Heart left ventricle (tissue), 16 donors: ENCODE data around the gene TINAGL1. TPM values are rescaled to one million over a fixed set of nuclear protein-coding genes. Genes with fewer than 3 reads are reported as not detected.

Experiments
- ATAC-seq, 4 donors: fragments of 200-7000 bp; cut with Tn5 transposase; one replicate each; pipeline ENCODE4 v1.9.1; 2020 to 2022; ENCODE audit warnings: moderate library complexity in 4 of 4, mild to moderate bottlenecking in 3 of 4, moderate number of reproducible peaks in 1 of 4
- DNase-seq, 5 donors: peaks; one replicate each; pipeline ENCODE4 v3.0.0-alpha.2; 2020
- H3K27ac ChIP-seq, 12 donors: fragments of 200-600 bp; sonication (generic) in 4 of 12; one replicate each; pipeline versions ENCODE4 v1.5.0 to v1.8.0; 2016 to 2022; ENCODE audit warnings: mild to moderate bottlenecking in 2 of 12
- H3K27me3 ChIP-seq, 9 donors: fragments of 200-600 bp; sonication (generic) in 2 of 9; one replicate each; pipeline versions ENCODE4 v1.5.1 to v1.8.0; 2016 to 2022; ENCODE audit warnings: mild to moderate bottlenecking in 3 of 9
- H3K36me3 ChIP-seq, 9 donors: fragments of 200-600 bp; sonication (generic) in 2 of 9; one replicate each; pipeline versions ENCODE4 v1.5.0 to v1.8.0; 2018 to 2022; ENCODE audit warnings: mild to moderate bottlenecking in 2 of 9
- H3K4me1 ChIP-seq, 12 donors: fragments of 200-600 bp; sonication (generic) in 4 of 12; one replicate each; pipeline versions ENCODE4 v1.5.0 to v1.8.0; 2016 to 2022; ENCODE audit warnings: mild to moderate bottlenecking in 3 of 12
- H3K4me3 ChIP-seq, 12 donors: fragments of 200-600 bp; sonication (generic) in 4 of 12; one replicate each; pipeline versions ENCODE4 v1.5.0 to v1.8.0; 2017 to 2022; ENCODE audit warnings: mild to moderate bottlenecking in 9 of 12, moderate library complexity in 4 of 12
- H3K9me3 ChIP-seq, 12 donors: fragments of 200-600 bp; sonication (generic) in 4 of 12; one replicate each; pipeline versions ENCODE4 v1.5.0 to v1.8.0; 2016 to 2022; ENCODE audit warnings: mild to moderate bottlenecking in 1 of 12
- CTCF ChIP-seq, 12 donors: fragments of 200-600 bp; sonication (generic) in 4 of 12; IDR thresholded peaks; one replicate each; pipeline versions ENCODE4 v1.5.0 to v1.8.0; 2018 to 2022; ENCODE audit warnings: antibody characterized with exemption in 12 of 12, mild to moderate bottlenecking in 5 of 12
- POLR2A ChIP-seq, 2 donors: fragments of 450-650 bp; IDR thresholded peaks; one replicate each; pipeline ENCODE4 v1.6.1; 2017; ENCODE audit warnings: antibody characterized with exemption in 2 of 2, mild to moderate bottlenecking in 2 of 2, moderate library complexity in 2 of 2
- WGBS, 4 donors: extraction: QIAGEN DNeasy Blood & Tissue Kit in 2 of 4; methylation state at CpG; one replicate each; pipeline versions ENCODE4 v1.1.5 to v1.1.7; 2013 to 2018; 5-methylcytosine and 5-hydroxymethylcytosine counted together
- intact Hi-C, 10 donors: fragments of 100-400 bp; cut with DNase I; formaldehyde crosslinking; loops; one replicate each; pipeline versions ENCODE4 v1.11.1 to v1.14.2; 2022
- polyA plus RNA-seq, 2 donors: library from polyadenylated mRNA; stranded (reverse); fragments of 200-250 nt; gene quantifications; one replicate each; pipeline ENCODE4 v1.2.3, GENCODE V29; 2013
- total RNA-seq, 9 donors: library from RNA; depleted of rRNA in 2 of 9; stranded (reverse); fragments of >200 nt in 2 of 9; fragmentation: NEBNext Ultra II Directional in 3 of 9; extraction: Animal tissue kit (Norgen Biotek cat#: 25700) in 3 of 9; gene quantifications; one replicate each; pipeline versions ENCODE4 v1.1.0 to v1.2.4, GENCODE V29; 2016 to 2023
- donor health status: ischemic (EF 13 %, LVEDD 7.1; RV severe dilation, severe dysfunction).
- donor health status: healthy with polysubstance abuse.
- donor health status: DM: no; HTN: yes; CAD: no.
- donor health status: DM: no; HTN: no; CAD: no.
- donor health status: ischemic (EF 25% LVEDD 6.9; RV normal size, moderate dysfunction).
- donor health status: ischemic (EF 25% LVEDD 5.7; RV mildly dilated, moderate dysfunction).
- donor health status: healthy.
- donor health status: DM: yes; HTN: yes; CAD: no.
- donor health status: ischemic (EF 35%, LVEDD 5.7; RV mildly dilated, moderate dysfunction).
- donor health status: nonischemic (EF 11% LVEDD 7.7; RV severe dilation, severe dysfunction).
- donor health status: DM: yes; HTN: yes; CAD: no.
- donor health status: PGD.
- donor health status: ischemic (EF 29% LVEDD 5.4; RV normal size, mild dysfunction).
- donor health status: nonischemic (EF 23%, LVEDD 6.1; RV moderate dilation, normal function).

Gene TINAGL1
- total and polyA plus RNA-seq, 11 donors: 136 to 697 (median 204) TPM

- Histone ChIP-seq H3K4me3 (no peak overlapping the region), H3K9me3 (no peaks in the 10 kb centered on the region), H3K4me1 (peaks cover 15 to 55% (median 43%) of the 10 kb centered on the region in 12 donors), H3K27me3 (no peaks in the 10 kb centered on the region), H3K27ac (peak overlapping the region; percentile 71 to 99 (median 94)), H3K36me3 (no peaks in the 10 kb centered on the region)
- ATAC-seq (no peak), DNase-seq (no peak)
- 69 to 85% (median 82%) methylated on average over 3 to 8 of the region's 8 CpGs for WGBS, 4 donors
- intact Hi-C loops: loop anchor here in 1 of 10 donors (5.0 kb wide), 1 partner anchor 214 kb away; no protein-coding TSS in a partner anchor
- TF ChIP-seq POLR2A (IDR thresholded peaks at IDR 0.05) (no peak), CTCF (IDR thresholded peaks at IDR 0.05) (no peak)
Measured at GRCh38 chr1:31573261-31573660, 3.1 kb upstream of the TINAGL1 start.

GRCh38 chr1:31574749-31575368 is 1.5 kb upstream of the TINAGL1 start:
- intact Hi-C loops: loop anchor here in 2 of 10 donors (2.0 to 5.0 kb wide), 2 partner anchors 14 to 212 kb away; no protein-coding TSS in a partner anchor
- Histone ChIP-seq H3K27me3 (no peaks in the 10 kb centered on the region), H3K4me3 (peak overlapping the region in 2 of 12 donors; percentile 1 to 9), H3K36me3 (peaks cover 0 to 6% (median 0%) of the 10 kb centered on the region in 9 donors), H3K9me3 (no peaks in the 10 kb centered on the region), H3K4me1 (peaks cover 15 to 56% (median 43%) of the 10 kb centered on the region in 12 donors), H3K27ac (peak overlapping the region; percentile 33 to 99 (median 94))
- DNase-seq (no peak), ATAC-seq (no peak)
- TF ChIP-seq POLR2A (IDR thresholded peaks at IDR 0.05) (no peak), CTCF (IDR thresholded peaks at IDR 0.05) (no peak)
- 48 to 54% (median 53%) methylated on average over 9 to 10 of the region's 10 CpGs for WGBS, 4 donors

GRCh38 chr1:31575369-31576140 is 760 bp upstream of the TINAGL1 start:
- peak overlapping the region; percentile 33 to 99 (median 94) for H3K27ac ChIP-seq
- no peak for DNase-seq
- peaks cover 0 to 6% (median 0%) of the 10 kb centered on the region in 9 donors for H3K36me3 ChIP-seq
- no peaks in the 10 kb centered on the region for H3K27me3 ChIP-seq
- 56 to 69% (median 61%) methylated on average over 11 of the region's 11 CpGs for WGBS, 4 donors
- peaks cover 18 to 62% (median 47%) of the 10 kb centered on the region in 12 donors for H3K4me1 ChIP-seq
- H3K9me3 ChIP-seq: no peaks in the 10 kb centered on the region
- intact Hi-C loops: loop anchor here in 1 of 10 donors (2.0 kb wide), 1 partner anchor 13 kb away; no protein-coding TSS in a partner anchor
- no peak for ATAC-seq
- TF ChIP-seq POLR2A (IDR thresholded peaks at IDR 0.05) (no peak), CTCF (IDR thresholded peaks at IDR 0.05) (no peak)
- H3K4me3 ChIP-seq: peak overlapping the region in 11 of 12 donors; percentile 64 to 92 (median 84)
